ENCODE measurements around the gene IL23R.

The IL23R gene

DNA sequence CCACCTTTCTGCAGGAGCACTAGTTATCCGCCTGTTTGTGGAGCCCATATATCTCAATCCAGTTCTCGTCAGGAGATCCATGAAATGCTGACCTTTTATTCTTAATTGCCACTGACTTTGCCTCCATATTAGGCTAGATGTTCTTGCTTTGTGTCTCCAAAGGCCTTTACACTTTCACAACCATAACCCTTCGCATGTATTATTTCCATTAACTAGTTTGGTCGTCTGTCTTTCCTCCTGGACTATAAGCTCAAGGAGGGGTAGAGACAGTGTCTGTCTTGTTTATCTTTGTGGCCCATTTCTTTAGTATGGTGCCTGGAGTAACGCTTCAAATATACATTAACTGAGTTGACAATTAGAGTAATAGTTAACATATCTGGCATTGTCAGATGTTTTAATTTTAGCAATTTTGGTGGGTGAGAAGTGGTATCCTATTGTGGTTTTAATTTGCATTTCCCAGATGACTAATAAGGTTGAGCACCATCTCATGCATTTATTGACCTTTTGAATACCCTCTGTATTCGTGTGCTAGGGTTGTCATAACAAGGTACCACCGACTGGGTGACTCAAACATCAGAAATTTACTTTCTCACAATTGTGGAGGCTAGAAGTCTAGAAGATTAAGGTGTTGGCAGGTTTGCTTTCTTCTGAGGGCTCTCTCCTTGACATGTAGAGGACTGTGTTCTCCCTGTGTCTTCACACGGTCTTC is 119.7 kb downstream of the IL23R start:
- H3K4me1 ChIP-seq (ENCODE audit: control insufficient read depth, low read depth, low read length) = no peaks in the 10 kb centered on the region
- H3K4me3 ChIP-seq (ENCODE audit: low read length) = no peak overlapping the region
- no peaks in the 10 kb centered on the region for H3K9me3 ChIP-seq (ENCODE audit: control insufficient read depth, low read depth, low read length)
- H3K27me3 ChIP-seq (ENCODE audit: control insufficient read depth, insufficient read depth, low read length) = no peaks in the 10 kb centered on the region
- no peak overlapping the region for H3K9ac ChIP-seq (ENCODE audit: low read length)
- H3K27ac ChIP-seq (ENCODE audit: low read length) = no peak overlapping the region
- H3K36me3 ChIP-seq (ENCODE audit: control insufficient read depth, low read depth, low read length) = no peaks in the 10 kb centered on the region

DNA sequence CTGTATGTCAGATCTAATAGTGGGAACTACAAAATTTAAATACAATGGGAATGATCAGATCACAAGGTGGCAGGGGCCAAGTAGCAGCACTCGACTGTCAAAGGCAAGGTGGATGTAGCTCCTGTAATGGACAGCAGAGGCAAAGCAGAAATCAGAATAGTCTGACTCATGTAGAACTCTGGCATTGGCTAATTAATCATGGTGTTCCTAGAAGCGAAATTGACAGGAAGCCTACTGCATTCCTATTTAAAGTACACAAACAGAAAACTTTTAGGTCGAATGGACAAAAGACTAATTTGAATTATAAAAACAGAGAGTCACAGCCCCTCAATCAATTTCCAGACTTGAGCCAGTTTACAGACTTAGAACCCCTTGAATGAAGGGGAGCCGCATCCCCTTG is 124.0 kb downstream of the IL23R start:
- no peaks in the 10 kb centered on the region for H3K4me1 ChIP-seq (ENCODE audit: control insufficient read depth, low read depth, low read length)
- no peaks in the 10 kb centered on the region for H3K36me3 ChIP-seq (ENCODE audit: control insufficient read depth, low read depth, low read length)
- H3K4me3 ChIP-seq (ENCODE audit: low read length) = no peak overlapping the region
- H3K9ac ChIP-seq (ENCODE audit: low read length) = no peak overlapping the region
- H3K27ac ChIP-seq (ENCODE audit: low read length) = no peak overlapping the region
- no peaks in the 10 kb centered on the region for H3K27me3 ChIP-seq (ENCODE audit: control insufficient read depth, insufficient read depth, low read length)
- no peaks in the 10 kb centered on the region for H3K9me3 ChIP-seq (ENCODE audit: control insufficient read depth, low read depth, low read length)

DNA sequence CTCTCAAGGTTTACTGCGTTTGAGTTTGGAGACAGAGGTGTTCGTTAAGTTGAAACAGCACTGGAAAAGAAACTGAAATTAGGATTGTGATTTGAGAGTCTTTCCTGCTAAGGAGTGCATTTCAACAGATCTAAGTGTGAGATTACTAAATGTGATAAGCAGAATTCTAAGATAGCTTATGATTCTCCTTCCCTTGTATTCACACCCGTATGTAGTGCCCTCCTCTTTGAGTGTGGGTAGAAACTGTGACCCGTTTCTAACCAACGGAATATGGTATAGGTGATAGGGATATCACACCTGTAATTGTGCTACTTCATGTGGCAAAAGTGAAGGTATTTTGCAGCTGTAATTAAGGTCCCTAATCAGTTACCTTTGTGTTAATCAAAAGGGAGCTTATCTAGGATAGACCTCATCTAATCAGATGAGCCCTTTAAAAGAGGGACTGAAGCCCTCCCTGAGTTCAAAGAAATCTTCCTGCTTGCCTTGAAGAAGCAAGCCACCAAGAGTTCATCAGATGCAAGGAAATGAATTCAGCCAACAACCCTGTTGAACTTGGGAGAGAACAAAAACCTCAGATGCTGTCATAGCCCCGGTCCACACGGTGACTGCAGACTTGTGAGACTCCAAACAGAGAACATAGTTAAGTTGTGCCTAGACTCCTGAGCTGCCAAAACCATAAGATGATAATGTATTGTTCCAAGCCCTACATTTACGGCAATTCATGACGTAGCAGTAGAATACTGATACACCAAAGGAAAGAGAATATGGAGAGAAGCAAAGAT is 128.8 kb downstream of the IL23R start:
- no peak overlapping the region for H3K27ac ChIP-seq (ENCODE audit: low read length)
- no peaks in the 10 kb centered on the region for H3K4me1 ChIP-seq (ENCODE audit: control insufficient read depth, low read depth, low read length)
- H3K9ac ChIP-seq (ENCODE audit: low read length) = no peak overlapping the region
- no peaks in the 10 kb centered on the region for H3K9me3 ChIP-seq (ENCODE audit: control insufficient read depth, low read depth, low read length)
- no peak overlapping the region for H3K4me3 ChIP-seq (ENCODE audit: low read length)
- no peaks in the 10 kb centered on the region for H3K27me3 ChIP-seq (ENCODE audit: control insufficient read depth, insufficient read depth, low read length)
- H3K36me3 ChIP-seq (ENCODE audit: control insufficient read depth, low read depth, low read length) = no peaks in the 10 kb centered on the region

DNA sequence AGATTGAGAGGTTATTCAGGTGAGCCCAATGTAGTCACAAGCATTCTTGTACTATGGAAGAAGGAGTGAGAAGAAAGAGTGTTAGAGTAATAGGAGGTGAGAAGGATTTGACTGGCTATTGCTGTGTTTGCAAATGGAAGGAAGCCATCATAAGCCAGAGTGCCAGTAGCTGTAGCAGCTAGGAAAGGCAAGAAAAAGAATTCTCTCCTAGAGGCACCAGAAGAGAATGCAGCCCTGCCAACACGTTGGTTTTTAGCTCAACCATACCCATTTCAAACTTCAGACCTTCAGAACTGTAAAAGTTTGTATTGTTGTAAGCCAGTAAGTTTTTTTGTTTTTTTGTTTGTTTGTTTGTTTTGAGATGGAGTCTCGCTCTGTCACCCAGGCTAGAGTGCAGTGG is 132.5 kb downstream of the IL23R start:
- no peak overlapping the region for H3K27ac ChIP-seq (ENCODE audit: low read length)
- no peaks in the 10 kb centered on the region for H3K9me3 ChIP-seq (ENCODE audit: control insufficient read depth, low read depth, low read length)
- H3K4me3 ChIP-seq (ENCODE audit: low read length) = no peak overlapping the region
- H3K4me1 ChIP-seq (ENCODE audit: control insufficient read depth, low read depth, low read length) = no peaks in the 10 kb centered on the region
- H3K36me3 ChIP-seq (ENCODE audit: control insufficient read depth, low read depth, low read length) = no peaks in the 10 kb centered on the region
- no peaks in the 10 kb centered on the region for H3K27me3 ChIP-seq (ENCODE audit: control insufficient read depth, insufficient read depth, low read length)
- no peak overlapping the region for H3K9ac ChIP-seq (ENCODE audit: low read length)

DNA sequence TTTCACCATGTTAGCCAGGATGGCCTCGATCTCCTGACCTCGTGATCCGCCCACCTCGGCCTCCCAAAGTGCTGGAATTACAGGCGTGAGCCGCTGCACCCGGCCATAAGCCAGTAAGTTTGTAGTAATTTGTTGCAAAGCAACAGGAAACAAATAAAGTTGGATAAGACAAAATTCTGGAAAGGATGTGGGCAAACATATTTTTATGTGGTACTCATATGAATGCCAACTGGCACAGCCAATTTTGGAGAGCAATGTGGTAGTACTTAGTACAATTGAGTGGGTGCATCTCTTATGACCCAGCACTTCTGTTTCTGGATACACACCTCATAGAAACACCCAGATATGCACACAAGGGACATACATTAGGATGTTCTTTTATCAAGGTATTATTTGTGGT is 133.0 kb downstream of the IL23R start:
- Histone ChIP-seq H3K27ac (ENCODE audit: low read length) (no peak overlapping the region), H3K4me3 (ENCODE audit: low read length) (no peak overlapping the region), H3K27me3 (ENCODE audit: control insufficient read depth, insufficient read depth, low read length) (no peaks in the 10 kb centered on the region), H3K9ac (ENCODE audit: low read length) (no peak overlapping the region), H3K4me1 (ENCODE audit: control insufficient read depth, low read depth, low read length) (no peaks in the 10 kb centered on the region), H3K9me3 (ENCODE audit: control insufficient read depth, low read depth, low read length) (no peaks in the 10 kb centered on the region), H3K36me3 (ENCODE audit: control insufficient read depth, low read depth, low read length) (no peaks in the 10 kb centered on the region)

DNA sequence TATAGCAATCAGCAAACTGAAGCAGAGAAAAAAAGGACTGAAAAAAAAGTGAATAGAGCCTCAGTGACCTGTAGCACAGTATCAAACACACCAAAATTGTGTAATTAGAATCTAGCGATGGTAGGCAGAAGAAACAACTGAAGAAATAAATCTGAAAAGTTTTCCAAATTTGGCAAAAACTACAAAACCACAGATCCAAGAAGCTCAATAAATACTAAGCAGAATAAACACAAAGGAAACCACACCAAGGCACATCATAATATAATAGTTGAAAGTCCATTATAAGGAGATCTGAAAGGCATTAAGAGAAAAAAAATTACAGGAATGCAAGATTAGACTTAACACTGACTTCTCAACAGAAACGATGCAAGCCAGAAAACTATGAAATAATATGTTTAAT is 134.3 kb downstream of the IL23R start:
- no peak overlapping the region for H3K9ac ChIP-seq (ENCODE audit: low read length)
- H3K27me3 ChIP-seq (ENCODE audit: control insufficient read depth, insufficient read depth, low read length) = no peaks in the 10 kb centered on the region
- H3K4me3 ChIP-seq (ENCODE audit: low read length) = no peak overlapping the region
- no peaks in the 10 kb centered on the region for H3K9me3 ChIP-seq (ENCODE audit: control insufficient read depth, low read depth, low read length)
- no peaks in the 10 kb centered on the region for H3K36me3 ChIP-seq (ENCODE audit: control insufficient read depth, low read depth, low read length)
- no peaks in the 10 kb centered on the region for H3K4me1 ChIP-seq (ENCODE audit: control insufficient read depth, low read depth, low read length)
- no peak overlapping the region for H3K27ac ChIP-seq (ENCODE audit: low read length)

DNA sequence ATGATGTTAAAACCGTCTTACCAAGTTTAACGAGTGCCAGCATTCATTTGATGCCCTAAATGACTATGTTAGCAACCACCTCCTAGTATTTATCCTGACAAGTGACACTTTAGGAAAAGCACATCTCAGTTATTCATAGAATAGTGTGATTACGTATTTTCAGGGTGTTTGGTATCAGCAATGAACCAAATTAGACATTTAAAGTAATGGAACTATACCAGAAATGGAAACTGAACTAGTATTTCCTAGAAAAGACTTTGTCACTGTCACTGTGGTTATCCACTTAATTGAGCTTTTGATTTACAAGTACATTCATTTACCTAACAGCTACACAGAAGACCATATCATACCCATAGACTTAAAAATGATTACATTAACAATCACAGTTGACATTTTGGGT is 137.8 kb downstream of the IL23R start:
- H3K9ac ChIP-seq (ENCODE audit: low read length) = no peak overlapping the region
- no peaks in the 10 kb centered on the region for H3K9me3 ChIP-seq (ENCODE audit: control insufficient read depth, low read depth, low read length)
- H3K36me3 ChIP-seq (ENCODE audit: control insufficient read depth, low read depth, low read length) = no peaks in the 10 kb centered on the region
- H3K27ac ChIP-seq (ENCODE audit: low read length) = no peak overlapping the region
- H3K4me3 ChIP-seq (ENCODE audit: low read length) = no peak overlapping the region
- H3K27me3 ChIP-seq (ENCODE audit: control insufficient read depth, insufficient read depth, low read length) = peaks cover 28% of the 10 kb centered on the region
- peaks cover 2% of the 10 kb centered on the region for H3K4me1 ChIP-seq (ENCODE audit: control insufficient read depth, low read depth, low read length)

DNA sequence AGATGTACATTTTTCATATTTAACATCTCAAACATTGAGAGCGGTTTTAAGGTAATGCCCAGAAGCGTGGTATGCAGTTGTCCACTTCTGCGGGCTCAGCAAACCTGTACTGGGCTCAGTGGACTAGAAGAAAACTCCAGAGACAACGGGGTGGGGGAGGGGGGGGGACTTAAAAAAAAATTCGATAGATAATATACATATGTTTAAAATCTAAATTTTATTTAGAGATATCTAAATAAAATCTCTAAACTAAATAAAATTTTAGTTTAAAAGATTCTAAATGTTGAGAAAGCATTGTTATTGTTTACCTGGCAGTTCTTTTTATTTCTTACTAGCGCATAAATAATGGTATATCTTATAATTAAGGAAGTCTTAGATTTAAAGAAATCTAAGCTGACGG is 140.3 kb downstream of the IL23R start:
- H3K9ac ChIP-seq (ENCODE audit: low read length) = no peak overlapping the region
- H3K36me3 ChIP-seq (ENCODE audit: control insufficient read depth, low read depth, low read length) = no peaks in the 10 kb centered on the region
- H3K4me3 ChIP-seq (ENCODE audit: low read length) = no peak overlapping the region
- H3K9me3 ChIP-seq (ENCODE audit: control insufficient read depth, low read depth, low read length) = no peaks in the 10 kb centered on the region
- H3K4me1 ChIP-seq (ENCODE audit: control insufficient read depth, low read depth, low read length) = peaks cover 2% of the 10 kb centered on the region
- no peak overlapping the region for H3K27ac ChIP-seq (ENCODE audit: low read length)
- peaks cover 28% of the 10 kb centered on the region for H3K27me3 ChIP-seq (ENCODE audit: control insufficient read depth, insufficient read depth, low read length)

DNA sequence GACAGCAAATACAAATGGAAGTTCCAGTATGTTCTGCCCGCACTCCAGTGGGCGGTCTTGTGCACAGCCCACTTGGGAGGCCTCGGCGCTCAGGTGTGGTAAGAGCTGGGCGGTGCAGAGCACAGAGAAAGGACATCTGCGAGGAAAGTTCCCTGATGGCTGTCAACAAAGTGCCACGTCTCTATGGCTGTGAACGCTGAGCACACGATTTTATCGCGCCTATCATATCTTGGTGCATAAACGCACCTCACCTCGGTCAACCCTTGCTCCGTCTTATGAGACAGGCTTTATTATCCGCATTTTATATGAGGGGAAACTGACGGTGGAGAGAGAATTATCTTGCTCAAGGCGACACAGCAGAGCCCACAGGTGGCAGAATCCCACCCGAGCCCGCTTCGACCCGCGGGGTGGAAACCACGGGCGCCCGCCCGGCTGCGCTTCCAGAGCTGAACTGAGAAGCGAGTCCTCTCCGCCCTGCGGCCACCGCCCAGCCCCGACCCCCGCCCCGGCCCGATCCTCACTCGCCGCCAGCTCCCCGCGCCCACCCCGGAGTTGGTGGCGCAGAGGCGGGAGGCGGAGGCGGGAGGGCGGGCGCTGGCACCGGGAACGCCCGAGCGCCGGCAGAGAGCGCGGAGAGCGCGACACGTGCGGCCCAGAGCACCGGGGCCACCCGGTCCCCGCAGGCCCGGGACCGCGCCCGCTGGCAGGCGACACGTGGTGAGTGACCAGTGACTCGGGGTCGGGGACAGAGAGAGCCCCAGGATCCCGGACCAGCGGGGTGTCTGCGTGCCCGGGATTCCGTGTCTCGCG is 141.2 kb downstream of the IL23R start, which contains the start of gene IL12RB2:
TSS of gene IL12RB2 (plus strand) at position 623 of the 810 bp plus-strand sequence. CDS start 12,496 bp downstream, outside the sequence.
- no peaks in the 10 kb centered on the region for H3K36me3 ChIP-seq (ENCODE audit: control insufficient read depth, low read depth, low read length)
- no peak within 1 kb of the TSS for H3K9ac ChIP-seq (ENCODE audit: low read length)
- peaks cover 2% of the 10 kb centered on the region for H3K4me1 ChIP-seq (ENCODE audit: control insufficient read depth, low read depth, low read length)
- peak within 1 kb of the TSS; percentile 73 for H3K4me3 ChIP-seq (ENCODE audit: low read length)
- H3K27ac ChIP-seq (ENCODE audit: low read length) = no peak within 1 kb of the TSS
- H3K27me3 ChIP-seq (ENCODE audit: control insufficient read depth, insufficient read depth, low read length) = peaks cover 28% of the 10 kb centered on the region
- no peaks in the 10 kb centered on the region for H3K9me3 ChIP-seq (ENCODE audit: control insufficient read depth, low read depth, low read length)

DNA sequence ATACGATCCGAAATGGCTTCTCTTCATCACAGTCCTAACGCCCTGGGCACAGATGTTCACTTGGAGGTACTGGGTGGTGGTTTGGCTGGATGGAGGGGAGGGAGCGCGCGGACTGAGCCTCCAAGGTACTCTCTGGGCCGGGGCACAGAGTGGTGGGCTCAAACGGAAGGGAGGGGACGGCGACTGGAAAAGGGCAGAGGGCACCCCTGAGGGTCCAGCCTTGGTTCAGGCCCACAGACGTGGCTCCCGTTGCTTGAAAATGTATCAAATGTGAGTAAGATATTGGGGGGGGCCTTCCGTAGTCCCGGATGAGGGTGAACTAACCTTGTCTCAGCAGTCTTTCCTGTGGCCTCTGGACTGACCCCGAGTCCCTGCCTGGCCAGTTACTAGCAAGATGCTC is 141.9 kb downstream of the IL23R start:
- H3K27ac ChIP-seq (ENCODE audit: low read length) = no peak overlapping the region
- no peaks in the 10 kb centered on the region for H3K36me3 ChIP-seq (ENCODE audit: control insufficient read depth, low read depth, low read length)
- H3K9me3 ChIP-seq (ENCODE audit: control insufficient read depth, low read depth, low read length) = no peaks in the 10 kb centered on the region
- peak overlapping the region; percentile 73 for H3K4me3 ChIP-seq (ENCODE audit: low read length)
- H3K27me3 ChIP-seq (ENCODE audit: control insufficient read depth, insufficient read depth, low read length) = peaks cover 28% of the 10 kb centered on the region
- H3K9ac ChIP-seq (ENCODE audit: low read length) = no peak overlapping the region
- H3K4me1 ChIP-seq (ENCODE audit: control insufficient read depth, low read depth, low read length) = peaks cover 2% of the 10 kb centered on the region
